Measurements from ENCODE around the gene B4GALT3. TPM values are rescaled to one million over a fixed set of nuclear protein-coding genes. Genes with fewer than 3 reads are reported as not detected.
A peak's percentile ranks its signal among the peaks of the same experiment; 100 is the strongest.

Gene B4GALT3
- total and polyA plus RNA-seq, 2 donors (not counting 1 experiment from before 2014, with no cell fraction given) = 17.8 to 18.7 TPM

- no peaks in the 10 kb centered on the region for H3K9me3 ChIP-seq (ENCODE audit: control insufficient read depth, insufficient read depth, low read depth, low read length)
- no peaks in the 10 kb centered on the region for H4K20me1 ChIP-seq (ENCODE audit: control insufficient read depth, extremely low read depth, insufficient read depth, low read length)
- peaks cover 15% of the 10 kb centered on the region for H3K4me1 ChIP-seq (ENCODE audit: control insufficient read depth, extremely low read depth, insufficient read depth, low read length)
- no peak overlapping the region for H3K4me2 ChIP-seq (ENCODE audit: extremely low read depth, insufficient read depth, low read length)
- TF ChIP-seq, protein P1, sequence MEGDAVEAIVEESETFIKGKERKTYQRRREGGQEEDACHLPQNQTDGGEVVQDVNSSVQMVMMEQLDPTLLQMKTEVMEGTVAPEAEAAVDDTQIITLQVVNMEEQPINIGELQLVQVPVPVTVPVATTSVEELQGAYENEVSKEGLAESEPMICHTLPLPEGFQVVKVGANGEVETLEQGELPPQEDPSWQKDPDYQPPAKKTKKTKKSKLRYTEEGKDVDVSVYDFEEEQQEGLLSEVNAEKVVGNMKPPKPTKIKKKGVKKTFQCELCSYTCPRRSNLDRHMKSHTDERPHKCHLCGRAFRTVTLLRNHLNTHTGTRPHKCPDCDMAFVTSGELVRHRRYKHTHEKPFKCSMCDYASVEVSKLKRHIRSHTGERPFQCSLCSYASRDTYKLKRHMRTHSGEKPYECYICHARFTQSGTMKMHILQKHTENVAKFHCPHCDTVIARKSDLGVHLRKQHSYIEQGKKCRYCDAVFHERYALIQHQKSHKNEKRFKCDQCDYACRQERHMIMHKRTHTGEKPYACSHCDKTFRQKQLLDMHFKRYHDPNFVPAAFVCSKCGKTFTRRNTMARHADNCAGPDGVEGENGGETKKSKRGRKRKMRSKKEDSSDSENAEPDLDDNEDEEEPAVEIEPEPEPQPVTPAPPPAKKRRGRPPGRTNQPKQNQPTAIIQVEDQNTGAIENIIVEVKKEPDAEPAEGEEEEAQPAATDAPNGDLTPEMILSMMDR (conservative IDR thresholded peaks at IDR 0.05 in 1 of 2, IDR thresholded peaks at IDR 0.05 in 1 of 2; ENCODE audit: low read depth in 1 of 2, low read length in 2 of 2) = no peak
- no peak for TF ChIP-seq EZH2 (IDR thresholded peaks at IDR 0.05; ENCODE audit: low read length, missing control alignments)
- H3K36me3 ChIP-seq (ENCODE audit: control insufficient read depth, insufficient read depth, low read length) = peaks cover 23% of the 10 kb centered on the region
- DNase-seq (ENCODE audit: low read depth in 2 of 2) = no peak
- H3K4me3 ChIP-seq (replicated peaks in 1 of 4; ENCODE audit: control extremely low read depth in 1 of 4, insufficient read depth in 1 of 4, low read depth in 3 of 4, low read length in 4 of 4) = no peak overlapping the region
- no peak overlapping the region for H3K27ac ChIP-seq (ENCODE audit: insufficient read depth, low read length)
- peaks cover 16% of the 10 kb centered on the region for H3K79me2 ChIP-seq (ENCODE audit: control insufficient read depth, insufficient read depth, low read length)
- H3K9ac ChIP-seq (ENCODE audit: insufficient read depth, low read length) = no peak overlapping the region
- H2AFZ ChIP-seq (ENCODE audit: low read length) = no peak overlapping the region
- no peaks in the 10 kb centered on the region for H3K27me3 ChIP-seq (ENCODE audit: control insufficient read depth, insufficient read depth, low read length)
Measured at GRCh38 chr1:161162052-161162451, 15.3 kb downstream of the B4GALT3 start.

DNA sequence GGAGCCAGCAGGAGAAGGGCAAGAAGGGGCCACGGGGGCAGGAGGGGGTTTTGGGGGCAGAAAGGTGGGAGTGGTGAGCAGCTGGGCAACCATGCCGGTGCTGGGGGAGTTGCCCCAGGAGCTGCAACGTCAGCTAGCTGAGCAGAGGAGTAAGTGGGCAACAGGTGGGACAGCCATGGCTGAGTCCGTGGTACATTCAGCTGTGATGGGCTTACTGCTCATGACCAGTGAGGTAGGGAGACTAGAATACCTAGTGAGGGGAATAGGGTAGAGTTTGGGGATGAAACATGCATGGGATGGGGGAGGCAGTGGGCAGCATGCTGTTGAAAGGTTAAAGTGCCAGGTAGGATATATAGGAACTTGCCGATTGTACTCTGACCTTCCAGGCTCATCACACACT, 15.7 kb downstream of the B4GALT3 start:
- H3K4me2 ChIP-seq (ENCODE audit: extremely low read depth, insufficient read depth, low read length) = no peak overlapping the region
- peaks cover 16% of the 10 kb centered on the region for H3K79me2 ChIP-seq (ENCODE audit: control insufficient read depth, insufficient read depth, low read length)
- H3K27ac ChIP-seq (ENCODE audit: insufficient read depth, low read length) = no peak overlapping the region
- H3K27me3 ChIP-seq (ENCODE audit: control insufficient read depth, insufficient read depth, low read length) = no peaks in the 10 kb centered on the region
- DNase-seq (ENCODE audit: low read depth in 2 of 2) = no peak
- no peaks in the 10 kb centered on the region for H4K20me1 ChIP-seq (ENCODE audit: control insufficient read depth, extremely low read depth, insufficient read depth, low read length)
- H3K9me3 ChIP-seq (ENCODE audit: control insufficient read depth, insufficient read depth, low read depth, low read length) = no peaks in the 10 kb centered on the region
- peaks cover 12% of the 10 kb centered on the region for H3K4me1 ChIP-seq (ENCODE audit: control insufficient read depth, extremely low read depth, insufficient read depth, low read length)
- peaks cover 27% of the 10 kb centered on the region for H3K36me3 ChIP-seq (ENCODE audit: control insufficient read depth, insufficient read depth, low read length)
- no peak overlapping the region for H3K4me3 ChIP-seq (replicated peaks in 1 of 4; ENCODE audit: control extremely low read depth in 1 of 4, insufficient read depth in 1 of 4, low read depth in 3 of 4, low read length in 4 of 4)
- no peak overlapping the region for H2AFZ ChIP-seq (ENCODE audit: low read length)
- TF ChIP-seq EZH2 (IDR thresholded peaks at IDR 0.05; ENCODE audit: low read length, missing control alignments) = no peak
- TF ChIP-seq, protein P1 (conservative IDR thresholded peaks at IDR 0.05 in 1 of 2, IDR thresholded peaks at IDR 0.05 in 1 of 2; ENCODE audit: low read depth in 1 of 2, low read length in 2 of 2) = no peak
- H3K9ac ChIP-seq (ENCODE audit: insufficient read depth, low read length) = no peak overlapping the region

GRCh38 chr1:161160671-161161145, 16.6 kb downstream of the B4GALT3 start:
- Histone ChIP-seq H3K4me2 (ENCODE audit: extremely low read depth, insufficient read depth, low read length) (peak overlapping the region; percentile 88), H3K4me1 (ENCODE audit: control insufficient read depth, extremely low read depth, insufficient read depth, low read length) (peaks cover 12% of the 10 kb centered on the region), H3K9me3 (ENCODE audit: control insufficient read depth, insufficient read depth, low read depth, low read length) (no peaks in the 10 kb centered on the region), H3K27me3 (ENCODE audit: control insufficient read depth, insufficient read depth, low read length) (no peaks in the 10 kb centered on the region), H3K9ac (ENCODE audit: insufficient read depth, low read length) (no peak overlapping the region), H4K20me1 (ENCODE audit: control insufficient read depth, extremely low read depth, insufficient read depth, low read length) (no peaks in the 10 kb centered on the region), H3K36me3 (ENCODE audit: control insufficient read depth, insufficient read depth, low read length) (peaks cover 27% of the 10 kb centered on the region), H2AFZ (ENCODE audit: low read length) (no peak overlapping the region), H3K27ac (ENCODE audit: insufficient read depth, low read length) (no peak overlapping the region), H3K79me2 (ENCODE audit: control insufficient read depth, insufficient read depth, low read length) (peaks cover 16% of the 10 kb centered on the region), H3K4me3 (replicated peaks in 1 of 4; ENCODE audit: control extremely low read depth in 1 of 4, insufficient read depth in 1 of 4, low read depth in 3 of 4, low read length in 4 of 4) (no peak overlapping the region)
- no peak for TF ChIP-seq EZH2 (IDR thresholded peaks at IDR 0.05; ENCODE audit: low read length, missing control alignments)
- TF ChIP-seq, protein P1 (conservative IDR thresholded peaks at IDR 0.05 in 1 of 2, IDR thresholded peaks at IDR 0.05 in 1 of 2; ENCODE audit: low read depth in 1 of 2, low read length in 2 of 2) = no peak
- DNase-seq (ENCODE audit: low read depth in 2 of 2) = no peak

Data from fibroblast of lung (primary cell).